ENCODE measurements around the gene FHL3.
"Not testable (repeated sequence)": the region's sequence is repeated elsewhere in the genome, so short reads cannot be mapped to it uniquely, and the experiment has no call there.

Gene FHL3

GRCh38 chr1:37987679-37988078 lies 17.6 kb downstream of the FHL3 start:
- no peak for DNase-seq (ENCODE audit: low spot score)

- no peak for DNase-seq (ENCODE audit: low spot score)
Measured at GRCh38 chr1:37983546-37983945, 21.8 kb downstream of the FHL3 start.

GRCh38 chr1:37978541-37978940 lies 26.8 kb downstream of the FHL3 start:
- DNase-seq (ENCODE audit: low spot score): no peak

- DNase-seq (ENCODE audit: low spot score): not testable (repeated sequence)
Measured at GRCh38 chr1:37975083-37975482, 30.2 kb downstream of the FHL3 start.

- DNase-seq (ENCODE audit: low spot score): no peak
Measured at GRCh38 chr1:37974567-37974966, 30.7 kb downstream of the FHL3 start.

GRCh38 chr1:37973684-37974083 lies 31.6 kb downstream of the FHL3 start:
- DNase-seq (ENCODE audit: low spot score): not testable (repeated sequence)

GRCh38 chr1:37965301-37965700 lies 40.0 kb downstream of the FHL3 start:
- no peak for DNase-seq (ENCODE audit: low spot score)

GRCh38 chr1:37964106-37964505 lies 41.2 kb downstream of the FHL3 start:
- DNase-seq (ENCODE audit: low spot score): not testable (repeated sequence)

GRCh38 chr1:37958690-37959089 lies 46.6 kb downstream of the FHL3 start:
- no peak for DNase-seq (ENCODE audit: low spot score)

- DNase-seq (ENCODE audit: low spot score): no peak
Measured at GRCh38 chr1:37955685-37956084, 49.6 kb downstream of the FHL3 start.

GRCh38 chr1:37954316-37954971 lies 50.9 kb downstream of the FHL3 start:
- DNase-seq (ENCODE audit: low spot score): peak; percentile 35

- no peak for DNase-seq (ENCODE audit: low spot score)
Measured at GRCh38 chr1:37952738-37953137, 52.6 kb downstream of the FHL3 start.

- DNase-seq (ENCODE audit: low spot score): no peak
Measured at GRCh38 chr1:37951783-37952624, 53.3 kb downstream of the FHL3 start.

GRCh38 chr1:37951041-37951782 lies 54.1 kb downstream of the FHL3 start:
- DNase-seq (ENCODE audit: low spot score): no peak

GRCh38 chr1:37949524-37950152 lies 55.7 kb downstream of the FHL3 start:
- no peak for DNase-seq (ENCODE audit: low spot score)

- DNase-seq (ENCODE audit: low spot score): no peak
Measured at GRCh38 chr1:37948841-37949240, 56.5 kb downstream of the FHL3 start.

- DNase-seq (ENCODE audit: low spot score): no peak
Measured at GRCh38 chr1:37948166-37948565, 57.1 kb downstream of the FHL3 start.

- peak; percentile 75 for DNase-seq (ENCODE audit: low spot score)
Measured at GRCh38 chr1:37947364-37947763, 58.0 kb downstream of the FHL3 start.
